Parathyroid adenoma (tissue), 2 donors: ENCODE data around the gene ZNF414.

Experiments
- H2AFZ ChIP-seq: fragments of 300-600 bp; sonication (generic); one replicate; pipeline ENCODE4 v1.7.0; 2017; ENCODE audit warnings: antibody characterized with exemption, mild to moderate bottlenecking
- H3K27ac ChIP-seq: fragments of 300-600 bp; sonication (generic); one replicate; pipeline ENCODE4 v1.7.0; 2017
- H3K27me3 ChIP-seq: fragments of 300-600 bp; sonication (generic); one replicate; pipeline ENCODE4 v1.7.0; 2017; ENCODE audit warnings: low read length; ENCODE audit not compliant: control insufficient read depth, insufficient read depth
- H3K36me3 ChIP-seq: fragments of 300-600 bp; sonication (generic); one replicate; pipeline ENCODE4 v1.7.0; 2017; ENCODE audit warnings: low read length; ENCODE audit not compliant: control insufficient read depth, insufficient read depth
- H3K4me1 ChIP-seq: fragments of 300-600 bp; sonication (generic); one replicate; pipeline ENCODE4 v1.7.0; 2017; ENCODE audit warnings: control low read depth
- H3K4me2 ChIP-seq: fragments of 300-600 bp; sonication (generic); one replicate; pipeline ENCODE4 v1.7.0; 2017; ENCODE audit warnings: low read length
- H3K4me3 ChIP-seq: fragments of 300-600 bp; sonication (generic); one replicate; pipeline ENCODE4 v1.7.0; 2017; ENCODE audit warnings: low read depth, low read length
- H3K79me2 ChIP-seq: fragments of 300-600 bp; sonication (generic); one replicate; pipeline ENCODE4 v1.7.0; 2017; ENCODE audit warnings: control low read depth
- H3K9ac ChIP-seq: fragments of 300-600 bp; sonication (generic); one replicate; pipeline ENCODE4 v1.7.0; 2017; ENCODE audit warnings: mild to moderate bottlenecking
- H3K9me3 ChIP-seq: fragments of 300-600 bp; sonication (generic); one replicate; pipeline ENCODE4 v1.7.0; 2017; ENCODE audit warnings: low read length; ENCODE audit not compliant: control insufficient read depth
- TF ChIP-seq, protein P1 (sequence below): fragments of 300-600 bp; sonication (generic); IDR thresholded peaks from one replicate; pipeline ENCODE4 v1.7.0; 2017; ENCODE audit warnings: antibody characterized with exemption, mild to moderate bottlenecking
- donor health status: primary hyperparathyroidism.

Gene ZNF414

DNA sequence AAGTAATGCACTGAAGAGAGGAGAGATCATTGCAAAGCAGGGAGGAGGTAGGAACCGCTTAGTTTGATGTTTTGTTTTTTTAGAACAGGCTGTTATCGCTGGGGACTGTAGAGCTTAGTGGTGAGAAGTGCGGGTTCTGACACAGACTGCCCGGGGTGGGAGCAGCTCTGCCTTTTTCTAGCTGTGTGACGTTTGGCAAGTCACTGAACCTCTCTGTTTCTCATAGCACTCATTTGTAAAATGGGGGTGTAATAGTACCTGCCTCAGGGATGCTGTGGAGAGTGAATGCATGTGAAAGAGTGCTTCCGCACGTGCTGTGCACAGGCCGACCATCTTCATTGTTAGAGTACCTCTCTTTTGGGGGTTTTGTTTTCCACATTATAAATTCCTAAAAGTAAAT, 30.8 kb downstream of the ZNF414 start:
- H3K9ac ChIP-seq: no peak overlapping the region
- H3K27me3 ChIP-seq: no peaks in the 10 kb centered on the region
- TF ChIP-seq, protein P1, sequence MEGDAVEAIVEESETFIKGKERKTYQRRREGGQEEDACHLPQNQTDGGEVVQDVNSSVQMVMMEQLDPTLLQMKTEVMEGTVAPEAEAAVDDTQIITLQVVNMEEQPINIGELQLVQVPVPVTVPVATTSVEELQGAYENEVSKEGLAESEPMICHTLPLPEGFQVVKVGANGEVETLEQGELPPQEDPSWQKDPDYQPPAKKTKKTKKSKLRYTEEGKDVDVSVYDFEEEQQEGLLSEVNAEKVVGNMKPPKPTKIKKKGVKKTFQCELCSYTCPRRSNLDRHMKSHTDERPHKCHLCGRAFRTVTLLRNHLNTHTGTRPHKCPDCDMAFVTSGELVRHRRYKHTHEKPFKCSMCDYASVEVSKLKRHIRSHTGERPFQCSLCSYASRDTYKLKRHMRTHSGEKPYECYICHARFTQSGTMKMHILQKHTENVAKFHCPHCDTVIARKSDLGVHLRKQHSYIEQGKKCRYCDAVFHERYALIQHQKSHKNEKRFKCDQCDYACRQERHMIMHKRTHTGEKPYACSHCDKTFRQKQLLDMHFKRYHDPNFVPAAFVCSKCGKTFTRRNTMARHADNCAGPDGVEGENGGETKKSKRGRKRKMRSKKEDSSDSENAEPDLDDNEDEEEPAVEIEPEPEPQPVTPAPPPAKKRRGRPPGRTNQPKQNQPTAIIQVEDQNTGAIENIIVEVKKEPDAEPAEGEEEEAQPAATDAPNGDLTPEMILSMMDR: no peak
- peaks cover 12% of the 10 kb centered on the region for H3K4me1 ChIP-seq
- H3K79me2 ChIP-seq: peaks cover 38% of the 10 kb centered on the region
- no peak overlapping the region for H3K4me3 ChIP-seq
- no peak overlapping the region for H2AFZ ChIP-seq
- H3K9me3 ChIP-seq: no peaks in the 10 kb centered on the region
- H3K36me3 ChIP-seq: no peaks in the 10 kb centered on the region
- no peak overlapping the region for H3K4me2 ChIP-seq
- H3K27ac ChIP-seq: no peak overlapping the region

DNA sequence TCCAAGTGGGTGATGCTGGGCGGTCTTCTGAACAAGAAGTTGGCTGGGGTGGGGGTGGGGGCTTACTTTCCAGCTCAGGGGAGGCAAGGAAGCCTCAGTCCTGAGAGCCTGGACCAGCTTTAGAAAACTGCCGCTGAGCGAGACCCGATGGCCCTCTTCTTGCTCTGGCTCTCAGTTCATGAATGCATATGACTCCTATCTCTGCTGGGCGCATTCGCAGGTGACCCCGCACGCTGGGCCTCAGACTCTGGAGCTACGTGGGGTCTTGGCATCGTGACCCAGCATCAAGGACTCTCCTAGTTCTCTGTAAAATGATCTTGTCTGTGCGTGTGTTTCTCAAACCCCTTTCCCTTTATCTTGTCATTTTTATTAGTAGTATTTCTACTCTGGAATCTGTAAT, 31.3 kb downstream of the ZNF414 start:
- Histone ChIP-seq H2AFZ (no peak overlapping the region), H3K27ac (no peak overlapping the region), H3K9me3 (no peaks in the 10 kb centered on the region), H3K9ac (no peak overlapping the region), H3K36me3 (no peaks in the 10 kb centered on the region), H3K4me1 (peaks cover 12% of the 10 kb centered on the region), H3K4me2 (no peak overlapping the region), H3K27me3 (no peaks in the 10 kb centered on the region), H3K79me2 (peaks cover 43% of the 10 kb centered on the region), H3K4me3 (no peak overlapping the region)
- TF ChIP-seq, protein P1: no peak

DNA sequence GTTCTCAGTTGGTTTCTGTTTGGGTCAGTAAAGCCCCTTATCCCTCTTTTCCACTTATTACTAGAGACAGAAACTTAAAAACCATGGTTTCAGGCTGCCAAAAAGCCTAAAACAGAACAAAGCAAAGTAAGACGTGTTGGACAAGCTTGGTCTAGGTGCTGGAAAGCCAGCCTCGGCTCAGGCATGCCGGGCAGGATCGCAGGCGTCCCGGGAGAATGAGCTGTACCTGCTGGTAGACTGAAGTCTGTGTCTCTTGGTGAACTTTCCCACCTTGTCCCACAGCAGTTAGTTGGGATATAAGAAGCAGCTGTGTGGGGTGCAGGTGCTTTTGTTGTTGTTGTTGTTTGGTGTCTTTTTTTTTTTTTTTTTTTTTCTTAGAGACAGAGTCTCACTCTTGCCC, 32.4 kb downstream of the ZNF414 start:
- Histone ChIP-seq H3K9ac (no peak overlapping the region), H3K36me3 (no peaks in the 10 kb centered on the region), H3K79me2 (peaks cover 50% of the 10 kb centered on the region), H3K4me2 (no peak overlapping the region), H3K9me3 (no peaks in the 10 kb centered on the region), H3K27me3 (no peaks in the 10 kb centered on the region), H3K4me3 (no peak overlapping the region), H2AFZ (no peak overlapping the region), H3K27ac (no peak overlapping the region), H3K4me1 (peaks cover 12% of the 10 kb centered on the region)
- TF ChIP-seq, protein P1: no peak

DNA sequence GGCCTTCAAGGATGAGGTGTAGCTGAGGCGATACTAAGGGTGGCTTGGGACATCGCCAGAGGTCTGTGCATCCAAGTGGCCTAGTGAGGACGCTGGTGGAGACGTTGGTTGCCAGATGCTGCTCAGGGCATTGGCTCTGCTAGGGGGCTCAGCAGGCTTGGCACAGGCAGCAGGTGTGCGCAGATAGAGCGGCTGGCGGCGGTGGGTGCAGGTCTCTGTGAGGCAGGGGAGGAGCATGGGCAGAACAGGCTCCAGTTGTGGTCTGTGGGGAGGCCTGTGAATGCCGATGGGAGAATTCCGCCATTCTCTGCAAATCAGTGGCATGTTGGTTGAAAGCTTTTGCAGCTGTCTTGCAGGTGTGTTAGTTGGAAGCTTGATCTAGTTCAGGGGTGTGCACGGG, 32.8 kb downstream of the ZNF414 start:
- Histone ChIP-seq H3K79me2 (peaks cover 53% of the 10 kb centered on the region), H3K36me3 (no peaks in the 10 kb centered on the region), H3K9ac (no peak overlapping the region), H2AFZ (no peak overlapping the region), H3K9me3 (no peaks in the 10 kb centered on the region), H3K4me3 (no peak overlapping the region), H3K4me1 (peaks cover 12% of the 10 kb centered on the region), H3K4me2 (no peak overlapping the region), H3K27me3 (no peaks in the 10 kb centered on the region), H3K27ac (peak overlapping the region; percentile 41)
- TF ChIP-seq, protein P1: no peak

DNA sequence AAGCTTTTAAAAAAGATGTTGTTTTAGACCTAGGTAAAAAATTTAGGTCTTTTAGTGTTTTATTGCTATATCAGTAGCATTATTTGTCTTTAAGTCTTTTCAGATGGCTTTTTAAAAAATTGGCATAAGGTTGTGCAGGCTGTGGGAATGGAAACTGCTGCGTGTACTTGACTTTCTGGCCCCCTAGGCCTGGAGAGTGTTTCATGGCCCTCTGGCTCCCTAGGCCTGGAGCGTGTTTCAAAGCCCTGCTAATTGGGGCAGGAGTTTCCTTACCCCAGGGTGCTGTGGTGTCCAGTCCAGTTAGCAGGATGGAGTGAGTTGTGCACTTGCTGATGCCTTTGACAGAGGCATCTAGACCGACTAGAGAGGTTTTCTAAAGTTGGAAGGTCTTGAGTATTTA, 35.4 kb downstream of the ZNF414 start:
- Histone ChIP-seq H2AFZ (no peak overlapping the region), H3K4me3 (no peak overlapping the region), H3K79me2 (peaks cover 58% of the 10 kb centered on the region), H3K9me3 (no peaks in the 10 kb centered on the region), H3K27ac (no peak overlapping the region), H3K9ac (no peak overlapping the region), H3K27me3 (no peaks in the 10 kb centered on the region), H3K4me2 (no peak overlapping the region), H3K4me1 (peaks cover 12% of the 10 kb centered on the region), H3K36me3 (no peaks in the 10 kb centered on the region)
- TF ChIP-seq, protein P1: no peak
